GM18870 (cell line): ENCODE measurements around the gene CYRIA.

Experiments used
- ATAC-seq: cut with Tn5 transposase; IDR thresholded peaks from one replicate; pipeline ENCODE4 v1.9.1; 2021; ENCODE audit warnings: moderate library complexity; ENCODE audit not compliant: unreplicated experiment

Gene CYRIA

DNA sequence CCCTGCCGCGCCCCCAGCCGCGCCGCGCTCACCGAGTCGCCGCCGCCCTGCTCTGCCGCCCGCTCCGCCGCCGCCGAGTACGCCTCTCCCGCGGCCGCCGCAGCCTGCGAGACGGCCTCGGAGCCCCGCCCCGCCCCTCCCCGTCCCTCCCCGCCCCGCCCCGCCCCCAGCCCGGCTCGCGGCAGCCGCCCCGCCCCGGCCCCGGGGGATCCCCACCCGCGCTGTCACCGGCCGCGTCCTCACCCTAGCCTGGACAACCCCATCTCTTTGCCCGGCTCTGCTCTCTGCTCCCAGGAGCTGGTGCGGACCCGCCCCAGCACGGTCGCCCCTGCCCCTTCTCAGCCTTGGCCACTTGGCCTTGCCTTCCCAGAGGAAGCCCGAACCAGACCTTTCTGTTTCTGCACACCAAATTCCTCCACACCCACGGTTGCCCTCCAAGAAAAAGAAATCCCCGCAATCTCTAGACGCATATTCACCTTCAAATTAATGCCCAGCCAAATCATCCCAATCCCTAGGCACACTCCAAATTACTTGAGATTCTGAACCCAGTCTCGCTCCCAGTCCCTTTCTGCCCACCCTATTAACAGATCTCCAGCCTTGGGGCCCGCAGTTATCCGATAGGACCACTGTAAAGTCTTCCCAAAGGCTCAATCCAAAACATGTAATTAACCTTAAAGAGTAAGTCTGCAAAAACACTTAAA is at the start of gene CYRIA:
Gene CYRIA, minus strand, starts transcription at position 87 of the 701 bp plus-strand sequence. CDS start 77,715 bp downstream, outside the sequence.
- no peak for ATAC-seq

- peak; percentile 74 for ATAC-seq
Observed at GRCh38 chr2:16713011-16713423, 47.4 kb upstream of the CYRIA start.

DNA sequence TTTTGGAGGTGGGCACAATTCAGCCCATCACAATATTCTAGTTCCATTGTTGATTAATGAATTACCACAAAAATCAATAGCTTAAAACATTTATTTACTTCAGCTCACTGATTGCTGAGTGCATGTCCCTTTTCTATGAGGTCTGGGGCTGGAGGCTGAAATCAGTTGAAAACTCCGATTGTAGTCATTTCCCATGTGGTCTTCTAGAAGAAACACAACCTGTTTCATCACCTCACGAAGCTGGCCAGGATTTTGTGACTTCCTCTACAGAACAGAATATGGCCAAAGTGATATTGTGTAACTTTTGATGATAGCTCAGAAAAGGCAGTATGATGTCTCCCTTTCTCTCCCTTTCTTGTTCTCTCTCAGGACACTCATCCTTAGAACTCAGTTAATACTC is 44.1 kb upstream of the CYRIA start:
- ATAC-seq: no peak

DNA sequence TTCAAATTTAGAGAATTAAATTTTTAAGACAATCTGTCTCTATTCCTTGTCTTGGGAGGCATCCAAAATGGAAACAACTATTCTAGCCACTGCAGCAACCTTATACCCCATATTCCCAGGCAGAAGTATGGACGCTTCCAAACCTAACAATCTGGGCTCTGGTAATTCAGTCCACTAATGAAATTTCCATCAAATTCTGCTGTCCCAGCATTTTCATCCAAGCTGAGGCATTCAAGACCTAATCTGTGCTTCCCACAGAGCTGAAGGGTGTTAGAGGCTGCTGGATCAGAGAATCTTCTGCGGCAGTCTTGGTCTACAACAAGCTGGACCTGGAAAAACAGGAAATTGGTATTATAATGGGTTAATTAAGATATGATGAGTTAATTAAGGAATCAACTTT is 42.5 kb upstream of the CYRIA start:
- no peak for ATAC-seq

- ATAC-seq: no peak
Observed at GRCh38 chr2:16707014-16707623, 41.5 kb upstream of the CYRIA start.

GRCh38 chr2:16700551-16701259 is 35.1 kb upstream of the CYRIA start:
- no peak for ATAC-seq

DNA sequence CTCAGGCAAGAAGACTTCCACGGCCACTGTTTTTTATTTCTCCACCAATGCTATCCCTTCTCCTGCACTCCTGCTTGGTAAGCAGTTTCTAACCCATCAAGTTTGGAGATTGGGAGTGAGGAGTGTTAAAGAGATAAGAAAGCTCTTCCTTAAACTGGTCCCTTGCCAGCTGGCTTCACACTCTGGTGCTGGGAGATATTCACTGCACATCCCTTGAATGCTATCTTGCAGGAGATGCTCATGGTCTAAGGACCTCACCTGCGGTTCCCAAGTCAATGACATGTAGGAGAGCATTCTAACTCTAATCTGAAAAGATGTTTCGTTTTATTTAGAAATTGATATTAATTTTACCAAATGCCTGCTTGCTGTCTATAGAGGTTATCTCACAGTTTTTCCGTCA is 28.2 kb upstream of the CYRIA start:
- ATAC-seq: no peak

DNA sequence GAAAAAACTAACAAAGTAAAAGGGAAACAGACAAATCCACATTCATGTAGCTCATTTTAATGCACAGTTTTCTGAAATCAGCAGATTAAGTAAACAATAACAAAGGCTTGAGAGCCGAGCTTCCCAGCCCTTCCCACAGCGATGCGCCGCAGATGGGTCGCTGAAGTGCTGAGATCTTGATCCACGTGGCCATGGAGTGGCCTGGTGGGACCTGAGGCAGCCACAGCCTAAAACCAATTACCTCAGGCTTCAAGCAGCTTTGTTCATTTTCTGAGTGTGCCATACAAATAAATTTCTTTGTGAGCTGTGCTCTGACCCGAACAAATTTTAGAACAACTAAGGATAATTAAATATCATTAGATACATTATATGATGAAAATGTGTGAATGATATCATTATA is 25.6 kb upstream of the CYRIA start:
- ATAC-seq: no peak

- no peak for ATAC-seq
Observed at GRCh38 chr2:16687955-16688354, 22.3 kb upstream of the CYRIA start.

- no peak for ATAC-seq
Observed at GRCh38 chr2:16687222-16687621, 21.6 kb upstream of the CYRIA start.

- ATAC-seq: no peak
Observed at GRCh38 chr2:16686641-16687040, 21.0 kb upstream of the CYRIA start.

GRCh38 chr2:16685340-16685715 is 19.7 kb upstream of the CYRIA start:
- ATAC-seq: no peak

DNA sequence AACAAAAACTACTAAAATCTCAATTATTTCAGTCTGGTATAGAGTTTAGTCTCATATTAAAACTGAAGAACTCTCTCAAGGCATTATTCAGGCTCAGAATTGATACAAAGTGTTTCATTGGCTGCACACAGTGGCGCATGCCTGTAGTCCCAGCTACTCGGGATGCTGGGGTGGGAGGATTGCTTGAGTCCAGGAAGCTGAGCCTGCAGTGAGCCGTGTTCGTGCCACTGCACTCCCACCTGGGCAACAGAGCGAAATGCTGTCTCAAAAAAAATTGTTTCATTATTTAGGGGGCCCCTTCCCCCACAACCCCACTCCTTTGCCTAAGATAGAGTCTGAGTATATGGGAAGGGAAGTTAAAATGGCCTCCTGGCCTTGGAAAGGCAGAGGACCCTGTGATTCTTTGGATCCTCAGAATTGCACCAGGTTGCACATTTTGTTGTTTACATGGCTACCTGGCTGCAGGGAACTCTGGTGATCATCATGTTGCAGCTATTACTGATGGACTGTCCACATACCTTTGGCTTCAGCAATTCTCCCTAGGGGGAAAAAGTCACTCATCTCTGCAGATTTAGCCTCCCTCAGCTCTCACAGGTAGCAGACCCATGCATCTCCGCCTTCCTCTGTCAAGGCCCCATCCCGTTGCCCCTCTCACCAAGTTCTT is 19.2 kb upstream of the CYRIA start:
- ATAC-seq: no peak

GRCh38 chr2:16683576-16683975 is 17.9 kb upstream of the CYRIA start:
- no peak for ATAC-seq

DNA sequence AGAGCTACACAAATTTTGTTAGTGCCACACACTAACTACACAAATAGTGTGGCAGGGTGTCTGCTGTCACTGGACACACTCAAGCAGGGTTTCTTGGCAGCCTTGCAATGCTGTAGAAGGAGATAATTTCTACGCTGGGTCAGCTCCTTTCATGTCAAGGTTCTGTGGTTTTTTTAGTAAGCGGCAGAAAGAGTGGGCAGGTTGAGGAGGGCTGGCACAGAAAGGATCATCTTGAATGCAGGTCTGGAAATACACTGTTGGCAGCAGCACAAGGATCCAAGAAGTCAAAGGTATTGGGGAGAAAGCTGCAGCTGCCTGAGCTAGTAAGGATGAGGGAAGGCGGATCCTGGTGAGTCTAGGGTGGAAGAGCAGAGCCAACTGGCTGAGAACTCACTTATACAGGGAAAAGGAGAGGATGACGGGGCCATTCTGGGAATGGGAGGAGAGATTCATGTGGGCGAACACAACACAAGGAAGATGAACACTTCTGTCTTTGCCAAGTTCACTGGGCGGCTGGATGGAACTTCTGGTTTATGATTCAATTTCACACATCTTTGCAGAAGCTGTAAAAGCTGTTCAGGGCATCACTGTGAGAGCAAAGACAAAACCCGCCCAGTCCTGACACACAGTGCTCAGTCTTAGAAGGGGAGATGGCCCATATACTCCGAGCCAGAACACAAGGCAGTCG is 16.9 kb upstream of the CYRIA start:
- no peak for ATAC-seq

- no peak for ATAC-seq
Observed at GRCh38 chr2:16680781-16681180, 15.1 kb upstream of the CYRIA start.

GRCh38 chr2:16680304-16680703 is 14.7 kb upstream of the CYRIA start:
- no peak for ATAC-seq

DNA sequence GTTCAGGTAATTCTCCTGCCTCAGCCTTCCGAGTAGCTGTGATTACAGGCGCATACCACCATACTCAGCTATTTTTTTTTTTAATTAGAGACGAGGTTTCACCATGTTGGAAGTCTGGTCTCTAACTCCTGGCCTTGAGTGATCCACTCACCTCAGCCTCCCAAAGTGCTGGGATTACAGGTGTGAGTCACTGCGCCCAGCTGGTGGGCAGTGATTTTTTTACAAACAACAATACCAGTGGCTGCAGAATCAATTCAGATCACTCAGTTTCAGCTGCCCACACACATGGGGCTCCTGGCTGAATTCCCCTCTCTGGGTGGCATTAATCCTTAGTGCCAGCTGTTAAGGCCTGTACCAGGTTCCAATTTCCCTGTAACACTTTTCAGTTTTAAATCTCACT is 13.3 kb upstream of the CYRIA start:
- ATAC-seq: no peak

GRCh38 chr2:16677875-16678274 is 12.2 kb upstream of the CYRIA start:
- ATAC-seq: no peak

GRCh38 chr2:16675781-16676180 is 10.1 kb upstream of the CYRIA start:
- no peak for ATAC-seq

DNA sequence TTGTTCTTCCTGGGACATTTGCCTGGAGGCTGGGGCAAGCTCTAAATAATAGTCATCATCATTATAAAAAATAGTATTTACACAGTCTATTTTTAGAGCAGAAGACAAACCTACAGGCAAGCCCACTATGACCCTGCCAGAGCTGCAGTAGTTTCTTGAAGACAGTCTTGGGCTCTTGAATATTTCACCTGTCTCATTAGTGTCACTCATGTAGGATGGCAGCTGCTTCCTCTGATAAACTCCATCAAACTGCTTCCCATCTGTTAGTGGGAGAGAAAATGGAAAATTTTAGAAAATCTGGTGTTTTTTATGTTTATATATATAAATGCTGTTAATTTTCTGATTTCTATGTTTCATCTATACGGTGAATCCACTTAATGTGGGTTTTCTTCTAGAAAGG is 8.5 kb upstream of the CYRIA start:
- no peak for ATAC-seq
